NB4 (cell line): ENCODE measurements around the gene WARS2.

ENCODE experiments used
- CTCF ChIP-seq: IDR thresholded peaks from one replicate; pipeline ENCODE4 v1.5.1; 2012; ENCODE audit warnings: low read depth, low read length
- MYC ChIP-seq: IDR thresholded peaks from 2 replicates; pipeline ENCODE4 v1.6.1; 2011; ENCODE audit warnings: low read depth, low read length
- POLR2A ChIP-seq: IDR thresholded peaks from 2 replicates; pipeline ENCODE4 v1.6.1; 2011; ENCODE audit warnings: mild to moderate bottlenecking; ENCODE audit not compliant: insufficient read length; ENCODE audit errors: extremely low read depth
- TF ChIP-seq, protein P1 (sequence below): IDR thresholded peaks from 2 replicates; pipeline ENCODE4 v1.6.1; 2011; ENCODE audit warnings: low read depth, low read length

DNA sequence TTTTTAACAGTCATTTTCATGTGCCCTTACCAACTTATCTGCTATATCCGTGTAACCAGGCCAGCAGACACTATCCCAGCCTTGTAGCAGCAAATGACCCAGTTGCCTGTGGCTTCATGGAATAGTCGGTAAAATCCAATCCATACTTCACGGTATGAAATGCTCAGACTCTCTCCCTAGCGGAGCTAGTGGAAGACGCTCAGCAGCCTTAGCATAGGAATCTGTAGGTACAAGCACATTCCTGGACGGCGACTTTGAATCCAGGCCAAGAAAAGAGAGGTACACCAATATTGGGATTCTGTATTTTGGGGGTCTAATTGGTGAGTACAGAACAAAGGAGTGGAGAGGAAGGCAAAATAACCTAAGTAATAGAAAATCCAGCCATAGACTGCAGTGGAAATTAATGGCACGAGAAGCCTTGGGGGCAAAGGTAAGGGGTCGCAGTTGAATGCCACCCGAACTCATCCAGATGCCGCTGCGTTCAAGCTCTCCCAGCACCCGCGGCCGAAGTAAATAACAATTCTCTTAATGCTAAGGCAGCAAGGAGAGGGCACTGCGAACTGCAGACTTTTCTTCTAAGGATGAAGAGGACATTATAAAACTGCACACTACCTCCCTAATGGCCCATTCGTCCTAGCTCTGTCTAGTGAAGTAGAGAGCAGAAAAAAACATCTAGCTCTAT lies 134.6 kb downstream of the WARS2 start:
- TF ChIP-seq CTCF (no peak), MYC (no peak), POLR2A (no peak)
- TF ChIP-seq, protein P1, sequence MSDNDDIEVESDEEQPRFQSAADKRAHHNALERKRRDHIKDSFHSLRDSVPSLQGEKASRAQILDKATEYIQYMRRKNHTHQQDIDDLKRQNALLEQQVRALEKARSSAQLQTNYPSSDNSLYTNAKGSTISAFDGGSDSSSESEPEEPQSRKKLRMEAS = no peak
